ENCODE data around the gene GPR45. TPM values are rescaled to one million over a fixed set of nuclear protein-coding genes. Genes with fewer than 3 reads are reported as not detected.
"Not testable (repeated sequence)": the region's sequence is repeated elsewhere in the genome, so short reads cannot be mapped to it uniquely, and the experiment has no call there.

Gene GPR45
- total and polyA plus RNA-seq, 2 donors (not counting 3 experiments of a cell fraction or from before 2014, with no cell fraction given) = not detected

GRCh38 chr2:105249891-105250290 is 8.3 kb downstream of the GPR45 start:
- H3K4me2 ChIP-seq (ENCODE audit: insufficient read depth, low read length) = no peak overlapping the region
- dilution Hi-C loops (cut with MboI; ENCODE audit: extremely low pct_ligation_motif_present, low sequenced_read_pairs) = no loop called here
- no peak for TF ChIP-seq MYC (IDR thresholded peaks at IDR 0.05; ENCODE audit: low read depth, low read length)

DNA sequence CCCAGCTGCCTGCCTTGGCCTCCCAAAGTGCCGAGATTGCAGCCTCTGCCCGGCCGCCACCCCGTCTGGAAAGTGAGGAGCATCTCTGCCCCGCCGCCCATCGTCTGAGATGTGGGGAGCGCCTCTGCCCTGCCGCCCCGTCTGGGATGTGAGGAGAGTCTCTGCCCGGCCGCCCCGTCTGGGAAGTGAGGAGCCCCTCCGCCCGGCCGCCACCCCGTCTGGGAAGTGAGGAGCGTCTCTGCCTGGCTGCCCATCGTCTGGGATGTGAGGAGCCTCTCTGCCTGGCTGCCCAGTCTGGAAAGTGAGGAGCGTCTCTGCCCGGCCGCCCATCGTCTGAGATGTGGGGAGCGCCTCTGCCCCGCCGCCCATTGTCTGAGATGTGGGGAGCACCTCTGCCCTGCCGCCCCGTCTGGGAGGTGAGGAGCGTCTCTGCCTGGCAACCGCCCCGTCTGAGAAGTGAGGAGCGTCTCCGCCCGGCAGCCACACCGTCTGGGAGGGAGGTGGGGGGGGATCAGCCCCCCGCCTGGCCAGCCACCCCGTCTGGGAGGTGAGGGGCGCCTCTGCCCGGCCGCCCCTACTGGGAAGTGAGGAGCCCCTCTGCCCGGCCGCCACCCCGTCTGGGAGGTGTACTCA is 9.6 kb downstream of the GPR45 start:
- H3K4me3 ChIP-seq (replicated peaks in 1 of 3; ENCODE audit: insufficient read depth in 1 of 3, low read depth in 1 of 3, low read length in 3 of 3); H3K4me2 ChIP-seq (ENCODE audit: insufficient read depth, low read length); H3K4me1 ChIP-seq (ENCODE audit: control insufficient read depth, extremely low read depth, insufficient read depth, low read length); H3K79me2 ChIP-seq (ENCODE audit: control insufficient read depth, insufficient read depth, low read length); intact Hi-C loops (cut with micrococcal nuclease); H3K27ac ChIP-seq (ENCODE audit: insufficient read depth, low read depth, low read length); DNase-seq (ENCODE audit: low read depth, low spot score); H3K9me3 ChIP-seq (replicated peaks; ENCODE audit: control insufficient read depth, insufficient read depth, low read length); H4K20me1 ChIP-seq (replicated peaks; ENCODE audit: control insufficient read depth, extremely low read depth, insufficient read depth, low read length); H2AFZ ChIP-seq (ENCODE audit: low read depth, low read length); FAIRE-seq; POLR2A ChIA-PET; H3K36me3 ChIP-seq (ENCODE audit: control insufficient read depth in 2 of 2, extremely low read depth in 1 of 2, insufficient read depth in 2 of 2, low read length in 2 of 2); CTCF ChIA-PET; H3K9ac ChIP-seq (replicated peaks; ENCODE audit: extremely low read depth, insufficient read depth, low read length); dilution Hi-C loops (cut with MboI; ENCODE audit: extremely low pct_ligation_motif_present, low sequenced_read_pairs); BruUV-seq (replicated peaks); H3K27me3 ChIP-seq (ENCODE audit: control insufficient read depth in 2 of 2, insufficient read depth in 2 of 2, low read length in 2 of 2); H3K9me1 ChIP-seq (replicated peaks; ENCODE audit: control insufficient read depth, extremely low read depth, insufficient read depth, low read length): not testable (repeated sequence)

More at GRCh38 chr2:105249891-105250290, 8.3 kb downstream of the GPR45 start:
- H3K79me2 ChIP-seq (ENCODE audit: control insufficient read depth, insufficient read depth, low read length) = no peaks in the 10 kb centered on the region
- H4K20me1 ChIP-seq (replicated peaks; ENCODE audit: control insufficient read depth, extremely low read depth, insufficient read depth, low read length) = no peaks in the 10 kb centered on the region
- intact Hi-C loops (cut with micrococcal nuclease) = no loop called here
- H3K36me3 ChIP-seq (ENCODE audit: control insufficient read depth in 2 of 2, extremely low read depth in 1 of 2, insufficient read depth in 2 of 2, low read length in 2 of 2) = no peaks in the 10 kb centered on the region
- no peaks in the 10 kb centered on the region for H3K9me3 ChIP-seq (replicated peaks; ENCODE audit: control insufficient read depth, insufficient read depth, low read length)
- no peak overlapping the region for H3K9ac ChIP-seq (replicated peaks; ENCODE audit: extremely low read depth, insufficient read depth, low read length)
- no peaks in the 10 kb centered on the region for H3K9me1 ChIP-seq (replicated peaks; ENCODE audit: control insufficient read depth, extremely low read depth, insufficient read depth, low read length)
- ChIA-PET POLR2A (no interaction called here), CTCF (no interaction called here)
- no peaks in the 10 kb centered on the region for H3K27me3 ChIP-seq (ENCODE audit: control insufficient read depth in 2 of 2, insufficient read depth in 2 of 2, low read length in 2 of 2)
- no TSS peak for BruUV-seq (replicated peaks)
- H3K4me1 ChIP-seq (ENCODE audit: control insufficient read depth, extremely low read depth, insufficient read depth, low read length) = no peaks in the 10 kb centered on the region
- FAIRE-seq = no peak
- H3K4me3 ChIP-seq (replicated peaks in 1 of 3; ENCODE audit: insufficient read depth in 1 of 3, low read depth in 1 of 3, low read length in 3 of 3) = no peak overlapping the region
- no peak for DNase-seq (ENCODE audit: low read depth, low spot score)
- H3K27ac ChIP-seq (ENCODE audit: insufficient read depth, low read depth, low read length) = no peak overlapping the region
- no peak overlapping the region for H2AFZ ChIP-seq (ENCODE audit: low read depth, low read length)

All from endothelial cell of umbilical vein (primary cell).